Activated CD8-positive, alpha-beta T cell treated with anti-CD3 and anti-CD28 coated beads for 36 hours (primary cell): ENCODE data around the gene YWHAB. TPM values are rescaled to one million over a fixed set of nuclear protein-coding genes. Genes with fewer than 3 reads are reported as not detected.
A peak's percentile ranks its signal among the peaks of the same experiment; 100 is the strongest.

Source experiments
- ATAC-seq: fragments of 200-7000 bp; cut with Tn5 transposase; one replicate; pipeline ENCODE4 v1.10.0; 2021; ENCODE audit warnings: mild to moderate bottlenecking, moderate library complexity
- CTCF ChIA-PET: fragments of 350-600 bp; sonication (Branson Sonifier 250); formaldehyde crosslinking; loops from one replicate; lab custom pipeline; 2021; ENCODE audit warnings: antibody characterized with exemption; lab: Charles Lee
- POLR2A ChIA-PET: fragments of 350-600 bp; sonication (Branson Sonifier 250); formaldehyde crosslinking; loops from one replicate; lab custom pipeline; 2021; ENCODE audit warnings: antibody characterized with exemption; lab: Charles Lee
- DNase-seq: peaks from one replicate; pipeline ENCODE4 v3.0.0-alpha.2; 2020
- H3K27ac Mint-ChIP-seq: one replicate; pipeline ENCODE4 v1.8.0; 2021; ENCODE audit warnings: mild to moderate bottlenecking, mixed read lengths
- H3K27me3 Mint-ChIP-seq: one replicate; pipeline ENCODE4 v1.8.0; 2021; ENCODE audit warnings: mixed read lengths
- H3K36me3 Mint-ChIP-seq: one replicate; pipeline ENCODE4 v1.8.0; 2021; ENCODE audit warnings: low read depth, mixed read lengths
- H3K4me1 Mint-ChIP-seq: one replicate; pipeline ENCODE4 v1.8.0; 2021; ENCODE audit warnings: low read depth, mixed read lengths
- H3K4me3 Mint-ChIP-seq: one replicate; pipeline ENCODE4 v1.8.0; 2021; ENCODE audit warnings: mild to moderate bottlenecking, moderate library complexity, mixed read lengths
- H3K9me3 Mint-ChIP-seq: one replicate; pipeline ENCODE4 v1.8.0; 2021; ENCODE audit warnings: mixed read lengths
- intact Hi-C: fragments of 100-400 bp; cut with micrococcal nuclease; formaldehyde crosslinking; loops from one replicate; pipeline ENCODE4 v1.10.0; 2022
- total RNA-seq, 2 experiments: library from RNA; stranded (reverse); gene quantifications; one replicate each; pipeline ENCODE4 v1.2.3, GENCODE V29; 2021
- TF ChIP-seq, protein P1 (sequence below): fragments of 200-600 bp; IDR thresholded peaks from one replicate; pipeline ENCODE4 v1.8.0; 2022; ENCODE audit warnings: antibody characterized with exemption, mild to moderate bottlenecking

Gene YWHAB
- total RNA-seq, 2 experiments from 2014 or later: 220 to 226 TPM

DNA sequence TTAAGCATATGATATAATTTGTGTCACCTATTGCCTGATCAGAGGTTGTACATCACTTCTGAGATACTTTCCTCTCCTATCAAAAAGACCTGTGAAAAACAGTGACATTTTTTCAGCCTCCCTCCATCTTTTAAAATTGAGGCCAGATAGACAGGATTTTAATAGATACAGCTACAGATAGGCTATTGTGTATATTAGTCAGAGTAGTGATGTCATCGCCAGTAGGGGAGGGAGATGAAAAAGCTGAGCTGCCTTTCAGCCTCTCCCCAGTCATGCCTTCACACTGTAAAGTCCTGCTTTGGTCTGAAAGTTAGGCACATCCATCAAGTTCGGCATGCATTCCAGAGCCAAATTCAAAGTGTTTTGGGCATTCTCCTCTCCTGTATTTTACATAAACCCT is 16.5 kb downstream of the YWHAB start:
- Mint-ChIP-seq H3K36me3 (peaks cover 67% of the 10 kb centered on the region), H3K4me1 (peaks cover 44% of the 10 kb centered on the region), H3K27me3 (no peaks in the 10 kb centered on the region), H3K4me3 (no peak overlapping the region), H3K9me3 (no peaks in the 10 kb centered on the region), H3K27ac (peak overlapping the region; percentile 16)
- TF ChIP-seq, protein P1, sequence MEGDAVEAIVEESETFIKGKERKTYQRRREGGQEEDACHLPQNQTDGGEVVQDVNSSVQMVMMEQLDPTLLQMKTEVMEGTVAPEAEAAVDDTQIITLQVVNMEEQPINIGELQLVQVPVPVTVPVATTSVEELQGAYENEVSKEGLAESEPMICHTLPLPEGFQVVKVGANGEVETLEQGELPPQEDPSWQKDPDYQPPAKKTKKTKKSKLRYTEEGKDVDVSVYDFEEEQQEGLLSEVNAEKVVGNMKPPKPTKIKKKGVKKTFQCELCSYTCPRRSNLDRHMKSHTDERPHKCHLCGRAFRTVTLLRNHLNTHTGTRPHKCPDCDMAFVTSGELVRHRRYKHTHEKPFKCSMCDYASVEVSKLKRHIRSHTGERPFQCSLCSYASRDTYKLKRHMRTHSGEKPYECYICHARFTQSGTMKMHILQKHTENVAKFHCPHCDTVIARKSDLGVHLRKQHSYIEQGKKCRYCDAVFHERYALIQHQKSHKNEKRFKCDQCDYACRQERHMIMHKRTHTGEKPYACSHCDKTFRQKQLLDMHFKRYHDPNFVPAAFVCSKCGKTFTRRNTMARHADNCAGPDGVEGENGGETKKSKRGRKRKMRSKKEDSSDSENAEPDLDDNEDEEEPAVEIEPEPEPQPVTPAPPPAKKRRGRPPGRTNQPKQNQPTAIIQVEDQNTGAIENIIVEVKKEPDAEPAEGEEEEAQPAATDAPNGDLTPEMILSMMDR: no peak
- ChIA-PET POLR2A (interaction anchor here (1.0 kb wide), 4 partner anchors 8 to 84 kb away, joined by 3 to 5 read pairs (median 3); no protein-coding TSS in a partner anchor), CTCF (interaction anchor here (1.6 to 2.0 kb wide), 2 partner anchors 11 to 14 kb away, joined by 3 to 9 read pairs; no protein-coding TSS in a partner anchor)
- ATAC-seq: peak; percentile 44
- no peak for DNase-seq
- intact Hi-C loops: no loop called here

GRCh38 chr20:44904377-44904776 is 18.9 kb downstream of the YWHAB start:
- ChIA-PET POLR2A (interaction anchor here (0.6 kb wide), 1 partner anchor 272 kb away, joined by 3 read pairs; no protein-coding TSS in a partner anchor), CTCF (interaction anchor here (0.6 to 1.7 kb wide), 2 partner anchors 25 to 191 kb away, joined by 3 to 4 read pairs; no protein-coding TSS in a partner anchor)
- no peaks in the 10 kb centered on the region for H3K9me3 Mint-ChIP-seq

GRCh38 chr20:44908987-44909871 is 23.7 kb downstream of the YWHAB start:
- Mint-ChIP-seq H3K4me1 (peaks cover 28% of the 10 kb centered on the region), H3K27ac (peak overlapping the region; percentile 72), H3K36me3 (peaks cover 53% of the 10 kb centered on the region), H3K4me3 (peak overlapping the region; percentile 85), H3K9me3 (no peaks in the 10 kb centered on the region), H3K27me3 (no peaks in the 10 kb centered on the region)
- TF ChIP-seq, protein P1: no peak
- ATAC-seq (no peak), DNase-seq (no peak)
- CTCF ChIA-PET: interaction anchor here (0.7 to 4.1 kb wide), 5 partner anchors 16 to 224 kb away, joined by 3 to 14 read pairs (median 3); no protein-coding TSS in a partner anchor
- POLR2A ChIA-PET: interaction anchor here (0.6 to 2.5 kb wide), 20 partner anchors 7 to 187 kb away, joined by 3 to 9 read pairs (median 4); partner anchors contain the start of genes TOMM34 and YWHAB
- intact Hi-C loops: no loop called here

More at GRCh38 chr20:44904377-44904776, 18.9 kb downstream of the YWHAB start:
- Mint-ChIP-seq H3K4me1 (peaks cover 31% of the 10 kb centered on the region), H3K27me3 (no peaks in the 10 kb centered on the region), H3K4me3 (no peak overlapping the region), H3K27ac (peak overlapping the region; percentile 59), H3K36me3 (peaks cover 57% of the 10 kb centered on the region)
- intact Hi-C loops: no loop called here
- TF ChIP-seq, protein P1: no peak
- DNase-seq: no peak
- ATAC-seq: no peak

DNA sequence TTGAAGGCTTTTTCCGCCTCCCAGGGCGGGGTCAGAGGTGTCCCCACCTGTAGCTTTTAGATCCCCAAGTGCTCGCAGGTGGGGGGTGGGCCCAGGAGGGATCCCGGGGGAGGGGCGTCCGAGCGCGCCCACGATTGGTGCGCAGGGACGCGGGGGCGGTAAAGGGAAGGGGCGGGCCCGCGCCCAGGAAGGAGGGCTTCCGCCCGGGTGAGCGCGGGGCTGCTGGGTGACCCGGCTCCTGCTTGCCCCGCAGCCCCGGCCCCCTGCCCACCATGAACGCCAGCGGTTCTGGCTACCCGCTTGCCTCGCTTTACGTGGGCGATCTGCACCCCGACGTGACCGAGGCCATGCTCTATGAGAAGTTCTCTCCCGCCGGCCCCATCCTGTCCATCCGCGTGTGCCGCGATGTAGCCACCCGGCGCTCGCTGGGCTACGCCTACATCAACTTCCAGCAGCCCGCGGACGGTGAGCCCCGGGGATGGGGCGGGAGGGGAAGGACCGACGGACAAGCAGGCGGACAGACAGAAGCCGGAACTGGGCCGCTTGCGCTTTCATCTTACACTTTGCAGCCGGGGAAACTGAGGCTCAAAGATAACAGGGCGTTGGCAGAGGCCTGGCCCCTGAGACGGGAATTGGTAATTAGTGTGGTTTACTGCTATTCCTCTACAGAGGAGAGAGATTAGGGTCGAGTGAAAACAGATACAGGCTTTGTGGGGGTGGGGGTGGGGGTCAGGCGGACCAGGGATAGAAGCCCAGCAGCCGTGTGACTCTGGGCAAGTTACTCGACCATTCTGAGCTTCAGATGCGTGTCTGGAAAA is 24.6 kb downstream of the YWHAB start, which contains the start of gene PABPC1L:
PABPC1L (plus strand) TSS at position 189 of the 818 bp plus-strand sequence; CDS start at position 273, 84 bp downstream.
- Mint-ChIP-seq H3K36me3 (peaks cover 53% of the 10 kb centered on the region), H3K9me3 (no peaks in the 10 kb centered on the region), H3K27me3 (no peaks in the 10 kb centered on the region), H3K4me1 (peaks cover 36% of the 10 kb centered on the region), H3K4me3 (peak within 1 kb of the TSS; percentile 85), H3K27ac (peak within 1 kb of the TSS; percentile 72)
- POLR2A ChIA-PET: interaction anchor here (0.6 to 2.5 kb wide), 19 partner anchors 8 to 186 kb away, joined by 3 to 9 read pairs (median 4); partner anchors contain the start of genes TOMM34 and YWHAB
- CTCF ChIA-PET: interaction anchor here (0.8 to 4.1 kb wide), 7 partner anchors 19 to 186 kb away, joined by 3 to 14 read pairs (median 5); no protein-coding TSS in a partner anchor
- peak; percentile 83 for DNase-seq
- intact Hi-C loops: no loop called here
- peak; percentile 96 for ATAC-seq
- TF ChIP-seq, protein P1: no peak
